ENCODE data around the gene FABP7.

- TF ChIP-seq ZNF274 (IDR thresholded peaks at IDR 0.05; ENCODE audit: low read depth, low read length) (no peak), YY1 (IDR thresholded peaks at IDR 0.05; ENCODE audit: insufficient read depth, insufficient read length) (no peak)
Observed at GRCh38 chr6:122746688-122747087, 32.8 kb upstream of the FABP7 start.

Data from NT2/D1 (cell line).